ENCODE results near the gene BCL7C. TPM values are rescaled to one million over a fixed set of nuclear protein-coding genes. Genes with fewer than 3 reads are reported as not detected.

Gene BCL7C
- total and polyA plus RNA-seq, 12 donors: 7.7 to 88.3 (median 33.9) TPM

DNA sequence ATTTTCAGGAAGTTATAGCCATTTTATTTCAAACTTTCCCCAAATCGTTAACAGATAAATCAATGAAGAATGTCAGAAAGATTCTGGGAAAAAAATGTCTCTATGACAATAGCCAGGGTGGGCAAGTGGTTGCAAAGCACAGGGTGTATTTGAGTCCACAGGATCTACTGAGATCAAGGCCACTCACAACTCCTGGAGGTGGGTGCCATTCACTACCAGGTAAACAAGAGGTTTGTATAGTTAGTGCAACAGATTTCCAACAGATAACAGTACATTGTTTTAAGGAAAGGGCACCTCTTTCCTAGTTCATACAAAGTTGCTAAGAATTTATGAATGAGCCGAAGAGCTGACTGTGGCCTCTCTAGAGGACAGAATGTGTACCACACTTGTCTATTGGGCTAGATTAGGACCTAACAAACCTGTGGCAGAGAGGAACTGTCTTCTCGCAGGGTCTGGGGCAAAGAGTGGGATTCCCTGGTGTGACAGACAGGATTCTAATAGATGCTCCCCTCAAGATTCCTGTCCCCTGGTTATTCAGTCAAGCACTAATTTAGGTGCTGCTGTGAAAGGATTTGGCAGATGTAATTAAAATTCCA is 54.9 kb downstream of the BCL7C start:
- DNase-seq: no peak
- WGBS, 4 donors: 62 to 71% (median 66%) methylated on average over 3 of the region's 3 CpGs
- intact Hi-C loops (cut with DNase I): no loop called here
- Histone ChIP-seq H3K27me3 (no peaks in the 10 kb centered on the region), H3K4me1 (replicated peaks in 1 of 2) (no peaks in the 10 kb centered on the region), H3K9me3 (replicated peaks in 1 of 3) (no peaks in the 10 kb centered on the region), H3K36me3 (replicated peaks in 1 of 2) (no peaks in the 10 kb centered on the region), H3K4me3 (no peak overlapping the region), H3K27ac (no peak overlapping the region)
- TF ChIP-seq, protein P1, sequence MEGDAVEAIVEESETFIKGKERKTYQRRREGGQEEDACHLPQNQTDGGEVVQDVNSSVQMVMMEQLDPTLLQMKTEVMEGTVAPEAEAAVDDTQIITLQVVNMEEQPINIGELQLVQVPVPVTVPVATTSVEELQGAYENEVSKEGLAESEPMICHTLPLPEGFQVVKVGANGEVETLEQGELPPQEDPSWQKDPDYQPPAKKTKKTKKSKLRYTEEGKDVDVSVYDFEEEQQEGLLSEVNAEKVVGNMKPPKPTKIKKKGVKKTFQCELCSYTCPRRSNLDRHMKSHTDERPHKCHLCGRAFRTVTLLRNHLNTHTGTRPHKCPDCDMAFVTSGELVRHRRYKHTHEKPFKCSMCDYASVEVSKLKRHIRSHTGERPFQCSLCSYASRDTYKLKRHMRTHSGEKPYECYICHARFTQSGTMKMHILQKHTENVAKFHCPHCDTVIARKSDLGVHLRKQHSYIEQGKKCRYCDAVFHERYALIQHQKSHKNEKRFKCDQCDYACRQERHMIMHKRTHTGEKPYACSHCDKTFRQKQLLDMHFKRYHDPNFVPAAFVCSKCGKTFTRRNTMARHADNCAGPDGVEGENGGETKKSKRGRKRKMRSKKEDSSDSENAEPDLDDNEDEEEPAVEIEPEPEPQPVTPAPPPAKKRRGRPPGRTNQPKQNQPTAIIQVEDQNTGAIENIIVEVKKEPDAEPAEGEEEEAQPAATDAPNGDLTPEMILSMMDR (IDR thresholded peaks at IDR 0.05): no peak
- no peak for TF ChIP-seq POLR2A (IDR thresholded peaks at IDR 0.05)

DNA sequence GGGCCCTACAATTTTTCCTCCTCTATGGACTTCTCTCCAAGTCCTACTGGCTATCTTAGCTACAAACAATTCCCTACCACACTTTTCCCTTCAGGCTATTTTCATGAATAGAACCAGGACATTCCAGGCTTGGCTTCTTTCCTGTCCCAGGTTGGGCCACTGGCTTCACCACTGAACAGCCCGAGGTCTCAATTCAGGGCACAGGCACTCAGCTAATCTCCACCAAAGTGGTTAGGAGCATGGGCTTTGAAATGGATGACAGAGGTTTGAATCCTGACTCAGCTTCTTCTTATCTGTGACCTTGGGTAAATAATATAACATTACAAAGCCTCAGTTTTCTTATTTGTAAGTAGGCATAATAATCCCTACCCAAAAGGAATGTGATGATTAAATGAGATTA is 56.0 kb downstream of the BCL7C start:
- intact Hi-C loops (cut with DNase I): no loop called here
- 42 to 67% (median 53%) methylated on average over 1 of the region's 1 CpG for WGBS, 4 donors
- no peak for DNase-seq
- Histone ChIP-seq H3K27me3 (no peaks in the 10 kb centered on the region), H3K4me1 (replicated peaks in 1 of 2) (no peaks in the 10 kb centered on the region), H3K4me3 (no peak overlapping the region), H3K9me3 (replicated peaks in 1 of 3) (no peaks in the 10 kb centered on the region), H3K27ac (no peak overlapping the region), H3K36me3 (replicated peaks in 1 of 2) (no peaks in the 10 kb centered on the region)
- TF ChIP-seq, protein P1 (IDR thresholded peaks at IDR 0.05): no peak
- no peak for TF ChIP-seq POLR2A (IDR thresholded peaks at IDR 0.05)

MicroRNAs within 50 kb of the gene (microRNA counts, 767-probe panel; counts per million panel counts)
- microRNA hsa-miR-762: 0 counts per million in 2 donors

Small RNAs within 50 kb of the gene (microRNA-seq; reads per million reads assigned to microRNA genes)
- gene MIR4519 (0.85 to 2.3 (median 0.89) reads per million in 3 donors), gene MIR762 (0 to 1.1 (median 0) reads per million in 3 donors)

Small RNAs within 50 kb of the gene (small RNA-seq; reads per million reads assigned to genes)
- gene MIR4519 (0 reads per million in 2 donors), gene MIR762 (0 reads per million in 2 donors)

Other genes with a start within 250 kb of the BCL7C start
- 10 to 100 TPM in 7 of 9 donors, 1 to 10 TPM in 2; 9.6 to 70.4 (median 37.6) TPM for gene PRR14, start 243.1 kb downstream of the BCL7C start, total RNA-seq
- gene PRR14, start 243.1 kb downstream of the BCL7C start, polyA plus RNA-seq: 100 to 1,000 TPM in 2 of 3 donors, 10 to 100 TPM in 1; 29.8 to 204 (median 114) TPM
- gene FBRS, start 235.6 kb downstream of the BCL7C start, total RNA-seq: 10 to 100 TPM; 19.6 to 84.0 (median 44.1) TPM
- 100 to 1,000 TPM in 1 of 3 donors, 10 to 100 TPM in 2; 18.3 to 186 (median 82.9) TPM for gene FBRS, start 235.6 kb downstream of the BCL7C start, polyA plus RNA-seq
- gene SRCAP, start 194.9 kb downstream of the BCL7C start, total RNA-seq: 10 to 100 TPM in 8 of 9 donors, 1 to 10 TPM in 1; 7.8 to 82.4 (median 48.7) TPM
- gene SRCAP, start 194.9 kb downstream of the BCL7C start, polyA plus RNA-seq: 10 to 100 TPM in 2 of 3 donors, 1 to 10 TPM in 1; 3.7 to 48.1 (median 19.7) TPM
- 10 to 100 TPM; 25.4 to 48.3 (median 34.3) TPM for gene PHKG2, start 145.7 kb downstream of the BCL7C start, total RNA-seq
- 10 to 100 TPM; 18.7 to 82.8 (median 58.5) TPM for gene PHKG2, start 145.7 kb downstream of the BCL7C start, polyA plus RNA-seq
- gene CFAP119, start 132.0 kb downstream of the BCL7C start, total RNA-seq: 10 to 100 TPM in 3 of 9 donors, 1 to 10 TPM in 6; 2.3 to 22.1 (median 7.9) TPM
- 10 to 100 TPM in 2 of 3 donors, 1 to 10 TPM in 1; 6.3 to 37.6 (median 24.6) TPM for gene CFAP119, start 132.0 kb downstream of the BCL7C start, polyA plus RNA-seq
- 100 to 1,000 TPM in 8 of 9 donors, 10 to 100 TPM in 1; 86.9 to 164 (median 108) TPM for gene RNF40, start 131.8 kb downstream of the BCL7C start, total RNA-seq
- gene RNF40, start 131.8 kb downstream of the BCL7C start, polyA plus RNA-seq: 100 to 1,000 TPM; 121 to 143 (median 137) TPM
- gene ZNF629, start 106.9 kb downstream of the BCL7C start, total RNA-seq: 10 to 100 TPM; 16.6 to 27.0 (median 24.2) TPM
- 10 to 100 TPM in 2 of 3 donors, 1 to 10 TPM in 1; 7.9 to 14.7 (median 13.6) TPM for gene ZNF629, start 106.9 kb downstream of the BCL7C start, polyA plus RNA-seq
- gene CTF1, start 2.5 kb upstream of the BCL7C start, total RNA-seq: 10 to 100 TPM in 4 of 9 donors, 1 to 10 TPM in 5; 2.1 to 13.9 (median 8.2) TPM
- gene CTF1, start 2.5 kb upstream of the BCL7C start, polyA plus RNA-seq: 1 to 10 TPM; 4.0 to 7.0 (median 4.7) TPM
- 10 to 100 TPM in 7 of 9 donors, 1 to 10 TPM in 2; 6.6 to 17.6 (median 12.4) TPM for gene FBXL19, start 29.5 kb upstream of the BCL7C start, total RNA-seq
- gene FBXL19, start 29.5 kb upstream of the BCL7C start, polyA plus RNA-seq: 10 to 100 TPM in 2 of 3 donors, 1 to 10 TPM in 1; 1.6 to 74.1 (median 14.0) TPM
- gene ORAI3, start 55.0 kb upstream of the BCL7C start, total RNA-seq: 100 to 1,000 TPM in 1 of 9 donors, 10 to 100 TPM in 8; 25.6 to 101 (median 86.3) TPM
- 10 to 100 TPM; 19.5 to 60.5 (median 45.8) TPM for gene ORAI3, start 55.0 kb upstream of the BCL7C start, polyA plus RNA-seq
- gene SETD1A, start 63.7 kb upstream of the BCL7C start, total RNA-seq: 10 to 100 TPM in 6 of 9 donors, 1 to 10 TPM in 3; 2.3 to 23.0 (median 11.6) TPM
- 10 to 100 TPM in 2 of 3 donors, 1 to 10 TPM in 1; 8.7 to 40.1 (median 19.1) TPM for gene SETD1A, start 63.7 kb upstream of the BCL7C start, polyA plus RNA-seq
- 10 to 100 TPM in 8 of 9 donors, 1 to 10 TPM in 1; 2.7 to 78.8 (median 35.5) TPM for gene HSD3B7, start 91.1 kb upstream of the BCL7C start, total RNA-seq
- 10 to 100 TPM; 11.1 to 46.3 (median 24.3) TPM for gene HSD3B7, start 91.1 kb upstream of the BCL7C start, polyA plus RNA-seq
- gene STX1B, start 116.6 kb upstream of the BCL7C start, total RNA-seq: 1 to 10 TPM in 5 of 9 donors, under 1 TPM in 2, not detected in 2; 0.17 to 2.5 (median 2.0) TPM
- gene STX1B, start 116.6 kb upstream of the BCL7C start, polyA plus RNA-seq: 1 to 10 TPM in 2 of 3 donors, under 1 TPM in 1; 0.71 to 5.3 (median 1.2) TPM
- gene STX4, start 139.5 kb upstream of the BCL7C start, total RNA-seq: 10 to 100 TPM; 25.0 to 99.5 (median 34.4) TPM
- gene STX4, start 139.5 kb upstream of the BCL7C start, polyA plus RNA-seq: 100 to 1,000 TPM in 2 of 3 donors, 10 to 100 TPM in 1; 48.4 to 225 (median 152) TPM
- 10 to 100 TPM in 8 of 9 donors, 1 to 10 TPM in 1; 2.4 to 29.5 (median 11.2) TPM for gene ZNF668, start 180.2 kb upstream of the BCL7C start, total RNA-seq
- 10 to 100 TPM in 2 of 3 donors, 1 to 10 TPM in 1; 6.2 to 19.5 (median 11.7) TPM for gene ZNF668, start 180.2 kb upstream of the BCL7C start, polyA plus RNA-seq
- 10 to 100 TPM in 8 of 9 donors, 1 to 10 TPM in 1; 6.9 to 17.8 (median 13.9) TPM for gene ZNF646, start 180.3 kb upstream of the BCL7C start, total RNA-seq
- 10 to 100 TPM in 1 of 3 donors, 1 to 10 TPM in 2; 3.1 to 15.4 (median 3.7) TPM for gene ZNF646, start 180.3 kb upstream of the BCL7C start, polyA plus RNA-seq
- 1 to 10 TPM in 4 of 9 donors, under 1 TPM in 5; 0.18 to 3.0 (median 0.89) TPM for gene PRSS53, start 194.9 kb upstream of the BCL7C start, total RNA-seq
- 10 to 100 TPM in 1 of 3 donors, 1 to 10 TPM in 1, under 1 TPM in 1; 0.29 to 11.0 (median 3.1) TPM for gene PRSS53, start 194.9 kb upstream of the BCL7C start, polyA plus RNA-seq
- gene VKORC1, start 200.7 kb upstream of the BCL7C start, total RNA-seq: 100 to 1,000 TPM in 7 of 9 donors, 10 to 100 TPM in 2; 38.6 to 267 (median 154) TPM
- gene VKORC1, start 200.7 kb upstream of the BCL7C start, polyA plus RNA-seq: 100 to 1,000 TPM in 1 of 3 donors, 10 to 100 TPM in 2; 69.5 to 120 (median 82.1) TPM
- gene BCKDK, start 214.3 kb upstream of the BCL7C start, total RNA-seq: 100 to 1,000 TPM in 5 of 9 donors, 10 to 100 TPM in 4; 27.0 to 181 (median 104) TPM
- gene BCKDK, start 214.3 kb upstream of the BCL7C start, polyA plus RNA-seq: 10 to 100 TPM; 30.6 to 32.1 (median 30.6) TPM
- 10 to 100 TPM; 61.1 to 94.0 (median 83.5) TPM for gene KAT8, start 223.6 kb upstream of the BCL7C start, total RNA-seq
- gene KAT8, start 223.6 kb upstream of the BCL7C start, polyA plus RNA-seq: 100 to 1,000 TPM in 1 of 3 donors, 10 to 100 TPM in 2; 45.0 to 148 (median 97.4) TPM
- gene PRSS8, start 241.7 kb upstream of the BCL7C start, total RNA-seq: 1 to 10 TPM in 1 of 9 donors, under 1 TPM in 4, not detected in 4; 0.41 to 1.8 (median 0.65) TPM
- gene PRSS8, start 241.7 kb upstream of the BCL7C start, polyA plus RNA-seq: under 1 TPM in 2 of 3 donors, not detected in 1; 0.16 to 0.20 TPM

Measured in adrenal gland (tissue), 12 donors.